Hepatocyte (in vitro differentiated cells): ENCODE data around the gene CBFA2T3. TPM values are rescaled to one million over a fixed set of nuclear protein-coding genes. Genes with fewer than 3 reads are reported as not detected.
"Not testable (repeated sequence)": the region's sequence is repeated elsewhere in the genome, so short reads cannot be mapped to it uniquely, and the experiment has no call there.

Experiments used
- DNase-seq: peaks from one replicate; pipeline ENCODE4 v3.0.0-alpha.2; 2016; ENCODE audit warnings: low spot score
- H2AFZ ChIP-seq: fragments of 200-600 bp; sonication (generic); 2 replicates; pipeline ENCODE4 v1.6.0; 2016; ENCODE audit warnings: antibody characterized with exemption, mild to moderate bottlenecking
- H3K27ac ChIP-seq: fragments of 200-600 bp; sonication (generic); 2 replicates; pipeline ENCODE4 v1.5.1; 2016; ENCODE audit warnings: mild to moderate bottlenecking
- H3K27me3 ChIP-seq: fragments of 200-600 bp; sonication (generic); 2 replicates; pipeline ENCODE4 v1.6.1; 2016
- H3K36me3 ChIP-seq: fragments of 200-600 bp; sonication (generic); replicated peaks from 2 replicates; pipeline ENCODE4 v1.5.1; 2016; ENCODE audit warnings: low read depth; ENCODE audit not compliant: insufficient read depth
- H3K4me1 ChIP-seq: fragments of 200-600 bp; sonication (generic); 2 replicates; pipeline ENCODE4 v1.5.1; 2016; ENCODE audit warnings: mild to moderate bottlenecking, moderate library complexity; ENCODE audit not compliant: insufficient read depth
- H3K4me2 ChIP-seq: fragments of 200-600 bp; sonication (generic); 2 replicates; pipeline ENCODE4 v1.6.0; 2016
- H3K4me3 ChIP-seq: fragments of 200-600 bp; sonication (generic); 2 replicates; pipeline ENCODE4 v1.5.1; 2016; ENCODE audit warnings: mild to moderate bottlenecking
- H3K79me2 ChIP-seq: fragments of 200-600 bp; sonication (generic); 2 replicates; pipeline ENCODE4 v1.6.0; 2017; ENCODE audit warnings: mild to moderate bottlenecking
- H3K9me2 ChIP-seq: fragments of 200-600 bp; sonication (generic); replicated peaks from 2 replicates; pipeline ENCODE4 v1.6.0; 2017; ENCODE audit warnings: mild to moderate bottlenecking; ENCODE audit not compliant: insufficient read depth
- H3K9me3 ChIP-seq: fragments of 200-600 bp; sonication (generic); 2 replicates; pipeline ENCODE4 v1.5.1; 2016; ENCODE audit warnings: low read depth, mild to moderate bottlenecking
- H4K20me1 ChIP-seq: fragments of 200-600 bp; sonication (generic); 2 replicates; pipeline ENCODE4 v1.6.0; 2016; ENCODE audit warnings: mild to moderate bottlenecking; ENCODE audit not compliant: insufficient read depth, poor library complexity, severe bottlenecking
- CTCF ChIP-seq: fragments of 200-600 bp; sonication (generic); IDR thresholded peaks from 2 replicates; pipeline ENCODE4 v1.5.1; 2016; ENCODE audit warnings: antibody characterized with exemption, mild to moderate bottlenecking; ENCODE audit not compliant: poor library complexity
- EZH2 ChIP-seq: fragments of 200-600 bp; sonication (generic); IDR thresholded peaks from 2 replicates; pipeline ENCODE4 v1.6.1; 2016; ENCODE audit warnings: antibody characterized with exemption, mild to moderate bottlenecking, borderline replicate concordance
- EZH2phosphoT487 ChIP-seq: fragments of 200-600 bp; sonication (generic); IDR thresholded peaks from one replicate; pipeline ENCODE4 v1.6.1; 2018; ENCODE audit warnings: antibody characterized with exemption, mild to moderate bottlenecking, low read depth, moderate library complexity; ENCODE audit not compliant: unreplicated experiment, severe bottlenecking
- WGBS: methylation state at CpG from one replicate; pipeline ENCODE4 v1.1.6; 2016; ENCODE audit warnings: low lambda C conversion rate; ENCODE audit errors: missing lambda C conversion rate; 5-methylcytosine and 5-hydroxymethylcytosine counted together
- polyA plus RNA-seq: library from polyadenylated mRNA; unstranded; fragments of >200 nt; fragmentation: Nextera tagmentation; extraction: Ambion mirVana; gene quantifications from 2 replicates; pipeline ENCODE4 v1.2.1, GENCODE V29; 2016
- total RNA-seq: library from RNA; depleted of rRNA; stranded (reverse); fragments of >200 nt; gene quantifications from 2 replicates; pipeline ENCODE4 v1.2.3, GENCODE V29; 2014

The CBFA2T3 gene
- total and polyA plus RNA-seq, 2 experiments from 2014 or later: 0.07 to 1.5 TPM

GRCh38 chr16:88892065-88892464 is 84.9 kb downstream of the CBFA2T3 start:
- no peak overlapping the region for H2AFZ ChIP-seq
- H3K9me3 ChIP-seq: no peaks in the 10 kb centered on the region
- H3K27ac ChIP-seq: no peak overlapping the region
- H3K4me1 ChIP-seq: peaks cover 8% of the 10 kb centered on the region
- no peak for DNase-seq
- 91% methylated on average over 20 of the region's 20 CpGs for WGBS
- no peaks in the 10 kb centered on the region for H4K20me1 ChIP-seq
- no peaks in the 10 kb centered on the region for H3K36me3 ChIP-seq
- no peak for TF ChIP-seq EZH2phosphoT487
- no peak for TF ChIP-seq EZH2
- no peak for TF ChIP-seq CTCF
- H3K79me2 ChIP-seq: no peaks in the 10 kb centered on the region
- H3K4me2 ChIP-seq: no peak overlapping the region
- H3K4me3 ChIP-seq: no peak overlapping the region
- H3K9me2 ChIP-seq: no peaks in the 10 kb centered on the region
- no peaks in the 10 kb centered on the region for H3K27me3 ChIP-seq

GRCh38 chr16:88891083-88891482 is 85.9 kb downstream of the CBFA2T3 start:
- no peak overlapping the region for H3K4me3 ChIP-seq
- no peak for DNase-seq
- no peaks in the 10 kb centered on the region for H3K9me2 ChIP-seq
- H2AFZ ChIP-seq: no peak overlapping the region
- 96% methylated on average over 16 of the region's 16 CpGs for WGBS
- TF ChIP-seq CTCF (no peak), EZH2phosphoT487 (no peak), EZH2 (no peak)
- H3K27me3 ChIP-seq: no peaks in the 10 kb centered on the region
- H3K9me3 ChIP-seq: no peaks in the 10 kb centered on the region
- H3K79me2 ChIP-seq: no peaks in the 10 kb centered on the region
- H3K4me2 ChIP-seq: no peak overlapping the region
- H3K27ac ChIP-seq: no peak overlapping the region
- no peaks in the 10 kb centered on the region for H3K36me3 ChIP-seq
- H3K4me1 ChIP-seq: peaks cover 8% of the 10 kb centered on the region
- H4K20me1 ChIP-seq: no peaks in the 10 kb centered on the region

- not testable (repeated sequence) for H3K4me3 ChIP-seq, H4K20me1 ChIP-seq, H3K79me2 ChIP-seq, H3K27ac ChIP-seq, H2AFZ ChIP-seq, DNase-seq, H3K36me3 ChIP-seq, H3K27me3 ChIP-seq, H3K4me2 ChIP-seq, H3K9me3 ChIP-seq, H3K9me2 ChIP-seq, H3K4me1 ChIP-seq
- 95% methylated on average over 17 of the region's 48 CpGs for WGBS
These were observed 87.2 kb downstream of the CBFA2T3 start for GRCh38 chr16:88889702-88890352.

- H3K36me3 ChIP-seq: no peaks in the 10 kb centered on the region
- H3K4me2 ChIP-seq: no peak overlapping the region
- DNase-seq: no peak
- H3K27me3 ChIP-seq: no peaks in the 10 kb centered on the region
- no peak overlapping the region for H3K27ac ChIP-seq
- WGBS: 86% methylated on average over 26 of the region's 30 CpGs
- no peaks in the 10 kb centered on the region for H3K79me2 ChIP-seq
- H3K4me3 ChIP-seq: no peak overlapping the region
- H2AFZ ChIP-seq: no peak overlapping the region
- peaks cover 8% of the 10 kb centered on the region for H3K4me1 ChIP-seq
- no peaks in the 10 kb centered on the region for H4K20me1 ChIP-seq
- H3K9me2 ChIP-seq: no peaks in the 10 kb centered on the region
- no peak for TF ChIP-seq EZH2
- TF ChIP-seq EZH2phosphoT487: no peak
- no peak for TF ChIP-seq CTCF
- H3K9me3 ChIP-seq: no peaks in the 10 kb centered on the region
These were observed 88.3 kb downstream of the CBFA2T3 start for GRCh38 chr16:88888461-88889387.
